NCI-H1436 (cell line): ENCODE data around the gene ISM2.

Experiments
- DNase-seq: peaks from one replicate; lab custom pipeline; 2025; lab: John Stamatoyannopoulos, UW

ISM2 gene

DNA sequence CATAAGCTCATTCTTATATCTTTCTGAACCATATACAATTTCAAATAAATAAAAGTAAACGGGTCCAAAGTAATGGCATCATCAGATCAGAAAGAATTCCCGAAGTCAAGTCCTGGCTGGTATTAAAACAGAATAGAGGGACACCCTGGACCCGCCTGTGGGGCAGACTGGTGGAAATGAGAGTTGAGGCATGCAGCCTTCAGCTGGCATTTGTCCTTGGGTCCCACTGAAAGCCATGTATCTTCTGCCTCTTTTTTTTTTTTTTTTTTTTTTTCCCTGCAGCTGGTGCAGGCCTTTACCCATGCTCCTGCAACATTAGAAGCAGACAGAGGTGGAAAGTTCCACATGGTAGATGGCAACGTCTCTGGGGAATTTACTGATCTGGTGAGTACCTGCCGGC lies 30.8 kb downstream of the ISM2 start:
- DNase-seq: no peak

DNA sequence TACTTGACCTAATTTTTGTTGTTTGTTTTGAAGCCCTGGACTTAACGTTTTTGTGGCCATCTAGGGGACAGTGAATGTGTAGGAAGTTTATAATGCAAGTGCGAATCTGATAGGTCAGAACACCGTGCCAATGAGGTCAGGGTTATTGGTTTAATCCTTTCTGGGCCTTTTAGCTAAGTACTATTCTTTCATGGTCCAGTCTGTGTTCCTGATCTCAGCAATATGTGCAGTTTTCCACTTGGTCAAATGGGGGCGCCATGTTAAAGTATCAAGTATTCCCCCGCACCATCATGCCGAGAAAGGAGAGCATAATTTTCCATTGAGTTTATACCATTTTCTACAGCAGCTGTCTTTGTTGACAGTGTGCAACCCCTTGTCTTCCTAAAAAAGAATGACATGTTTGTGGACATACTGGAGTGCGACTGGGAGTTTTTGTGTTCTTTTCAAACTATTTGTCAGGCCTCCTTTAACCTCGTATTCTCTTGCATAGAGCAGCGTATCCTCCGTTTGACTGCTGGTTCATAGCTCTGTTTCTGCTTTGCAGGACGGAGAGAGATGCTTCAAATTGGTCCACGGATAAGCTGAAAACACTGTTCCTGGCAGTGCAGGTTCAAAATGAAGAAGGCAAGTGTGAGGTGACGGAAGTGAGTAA lies 39.4 kb downstream of the ISM2 start:
- DNase-seq: peak; percentile 42

DNA sequence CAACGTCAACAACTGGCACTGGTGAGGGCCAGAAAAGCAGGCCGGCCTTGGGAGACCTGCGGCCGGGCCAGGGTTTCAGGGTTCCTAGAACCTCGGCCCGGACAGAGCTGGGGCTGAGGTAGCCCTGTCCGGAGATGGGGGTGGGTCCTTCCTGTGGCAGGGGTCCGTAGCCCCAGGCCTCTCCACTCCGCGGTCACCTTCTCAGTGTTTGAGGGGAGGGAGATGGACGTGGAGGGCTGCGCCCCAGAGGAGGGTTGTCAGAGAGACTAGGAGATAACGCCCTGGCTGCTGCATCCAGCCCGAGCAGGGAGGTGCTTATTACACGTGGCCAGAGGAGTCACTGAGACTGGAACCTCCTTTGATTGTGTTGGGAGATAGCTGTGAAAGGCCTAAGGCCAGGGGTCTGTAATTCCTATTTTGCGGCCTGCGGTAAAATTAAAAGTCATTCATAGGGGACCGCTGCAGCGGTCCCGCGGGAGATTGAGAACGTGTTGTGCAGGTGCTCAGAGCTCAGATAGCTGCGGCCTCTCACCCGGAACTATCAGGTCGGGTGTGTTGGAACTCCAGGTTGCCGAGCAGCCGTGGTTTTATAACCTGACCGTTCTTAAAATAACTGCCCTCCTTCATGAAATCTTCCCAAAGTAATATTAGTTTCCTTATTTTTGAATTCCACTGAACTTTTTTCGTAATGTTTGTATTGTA lies 40.2 kb downstream of the ISM2 start:
- DNase-seq: peak; percentile 20

DNA sequence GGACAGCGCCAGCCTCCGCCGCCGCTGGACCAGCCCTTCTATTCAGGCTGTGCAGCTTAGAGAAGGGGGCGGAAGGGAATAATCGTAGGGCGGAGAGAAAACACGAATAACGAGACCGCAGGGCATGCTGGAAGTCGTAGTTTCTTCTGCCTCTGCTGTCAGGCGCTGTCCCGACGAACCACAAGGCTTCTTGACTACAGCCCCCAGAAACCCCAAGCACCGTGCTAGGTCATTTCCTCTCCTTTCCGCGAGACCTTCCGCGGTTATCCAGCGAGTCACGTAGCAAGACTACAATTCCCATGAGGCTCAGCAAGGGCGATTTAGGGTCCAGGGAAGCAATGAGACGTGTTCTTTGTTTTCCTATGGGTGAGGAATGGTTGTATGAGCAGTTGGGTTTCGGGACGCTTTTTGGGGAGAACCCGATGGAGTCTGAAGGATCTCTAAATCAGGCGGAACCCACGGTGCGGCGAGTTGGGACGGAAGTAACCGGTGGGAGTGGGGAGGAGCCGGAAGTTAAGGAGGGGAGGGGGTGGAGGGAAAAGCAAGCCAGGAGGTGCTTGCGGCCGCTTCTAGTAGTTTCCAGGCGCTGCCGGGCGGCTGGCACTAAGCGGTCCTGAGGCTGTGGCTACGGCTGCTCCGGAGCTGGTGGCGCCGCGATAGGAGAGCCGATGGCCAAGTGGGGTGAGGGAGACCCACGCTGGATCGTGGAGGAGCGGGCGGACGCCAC lies 40.9 kb downstream of the ISM2 start, which contains the start of the genes AHSA1 and VIPAS39:
Gene AHSA1 (plus strand): TSS at position 572 of the 727 bp plus-strand sequence. CDS start 97 bp downstream, at position 669.
Gene VIPAS39 (minus strand): TSS at position 80 of the 727 bp plus-strand sequence. CDS start 3,499 bp downstream, outside the sequence.
- DNase-seq: peak; percentile 97

DNA sequence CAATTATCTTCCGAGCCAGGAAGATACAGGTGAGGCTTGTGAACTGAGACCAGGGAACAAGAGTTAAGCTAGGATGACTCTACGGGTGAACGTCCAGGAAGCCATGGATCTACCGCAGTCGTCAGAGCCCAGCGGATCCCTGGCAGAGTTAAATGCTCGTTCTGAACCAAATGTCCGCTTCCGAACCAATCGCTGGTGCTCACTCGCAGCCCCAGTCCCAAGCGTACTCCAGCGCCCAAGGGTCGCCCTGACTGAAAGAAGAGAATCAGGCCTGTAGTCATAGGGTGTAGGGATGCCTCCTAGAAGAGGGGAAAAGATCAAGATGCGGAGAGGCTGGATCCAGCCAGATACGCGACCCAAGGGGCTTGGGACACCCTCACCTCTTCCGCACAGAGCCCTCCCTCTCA lies 41.5 kb downstream of the ISM2 start:
- DNase-seq: no peak

DNA sequence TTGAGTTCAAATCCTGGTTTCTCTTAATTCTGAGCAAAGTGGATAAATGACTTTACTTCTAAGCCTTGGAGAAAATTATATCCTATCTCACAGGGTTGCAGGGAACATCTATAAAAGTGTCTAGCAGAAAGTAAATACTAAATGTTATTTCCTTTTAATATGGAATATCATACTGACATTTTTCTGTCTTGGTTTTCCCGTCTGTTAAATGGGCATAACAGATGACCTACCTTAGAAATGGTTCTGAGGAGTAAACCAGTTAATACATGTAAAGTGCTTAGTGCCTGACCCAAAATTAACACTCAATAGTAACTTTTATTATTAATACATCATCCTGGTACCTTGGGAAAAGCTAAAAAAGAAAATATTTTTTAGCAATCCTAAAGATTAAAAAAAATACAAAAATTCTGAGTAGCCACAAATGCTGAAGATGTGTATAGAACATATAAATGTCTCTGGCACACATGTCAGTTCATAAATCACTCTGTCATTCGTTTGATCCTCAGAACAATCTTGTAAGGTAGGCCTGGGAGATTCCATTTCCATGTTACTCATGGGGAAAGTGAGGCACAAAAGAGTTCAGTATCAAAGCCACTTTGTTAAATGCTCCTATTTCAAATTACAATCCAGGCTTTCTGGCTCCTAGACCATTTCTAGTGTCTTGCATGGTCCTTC lies 42.5 kb downstream of the ISM2 start:
- DNase-seq: no peak

DNA sequence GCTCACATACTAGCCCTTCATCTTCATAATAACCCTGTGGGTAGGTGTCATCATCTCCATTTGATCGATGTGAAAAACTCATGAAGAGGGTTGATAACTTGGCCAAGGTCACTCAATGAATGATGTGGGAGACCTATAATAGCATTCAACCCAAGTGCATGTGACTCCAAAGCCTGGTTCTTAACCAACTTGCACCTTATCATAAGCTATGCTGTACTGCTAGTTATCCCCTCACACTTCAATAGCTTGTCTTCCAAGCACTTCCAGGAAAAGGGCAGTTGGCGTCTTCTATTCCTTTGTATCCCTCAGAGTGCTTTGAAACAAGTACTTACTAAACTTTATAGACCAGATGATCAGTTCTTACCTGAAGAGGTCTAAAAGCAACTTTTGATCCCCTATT lies 56.4 kb downstream of the ISM2 start:
- no peak for DNase-seq

DNA sequence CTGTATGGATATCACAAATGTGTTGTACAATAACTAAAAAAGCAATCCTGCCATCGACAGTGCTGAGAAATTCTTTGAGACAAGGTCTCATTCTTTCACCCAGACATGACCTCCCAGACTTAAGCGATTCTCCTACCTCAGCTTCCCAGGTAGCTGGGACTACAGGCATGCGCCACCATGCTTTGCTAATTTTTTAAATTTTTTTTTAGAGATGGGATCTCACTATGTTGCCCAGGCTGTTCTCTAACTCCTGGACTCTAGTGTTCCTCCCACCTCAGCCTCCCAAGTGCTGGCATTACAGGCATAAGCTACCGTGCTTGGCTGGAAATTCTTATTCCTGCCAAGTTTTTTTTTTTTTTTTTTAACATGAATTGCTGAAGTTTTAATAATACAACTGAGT lies 58.8 kb downstream of the ISM2 start:
- no peak for DNase-seq

DNA sequence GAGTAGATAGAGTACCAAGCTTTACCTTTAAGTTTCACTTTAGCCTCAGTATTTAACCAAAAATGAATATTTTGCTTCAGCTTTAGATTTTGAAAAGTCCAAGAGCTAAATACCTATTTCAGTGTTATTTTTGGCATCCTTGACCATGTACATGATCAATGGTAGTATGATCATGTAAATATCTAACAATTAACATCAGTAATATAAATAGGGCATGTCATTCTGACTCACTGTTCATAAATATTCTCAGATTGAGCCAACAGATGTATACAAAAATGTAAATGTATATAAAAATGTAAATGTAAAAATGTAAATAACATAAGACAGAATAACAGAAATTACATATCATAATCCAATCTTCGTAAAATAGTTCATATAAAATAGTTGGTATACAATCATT lies 60.0 kb downstream of the ISM2 start:
- no peak for DNase-seq

DNA sequence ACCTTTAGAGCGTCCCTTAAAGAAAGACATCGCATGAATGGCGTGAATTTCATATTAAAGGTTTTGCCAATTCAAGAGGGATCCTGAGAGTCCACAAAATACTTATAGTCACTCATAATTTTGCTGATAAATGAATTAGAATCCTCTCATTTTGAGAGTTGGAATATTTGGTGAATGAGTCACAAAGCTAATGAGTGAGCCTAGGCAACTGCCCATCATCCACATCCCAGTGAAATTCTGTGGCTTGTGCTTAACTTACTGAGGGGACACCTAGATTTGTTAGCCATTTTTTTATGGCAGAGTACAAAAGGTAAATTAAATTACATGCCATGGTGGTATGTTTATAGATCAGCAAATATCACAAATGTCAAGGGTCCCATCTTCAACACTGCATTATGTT lies 62.6 kb downstream of the ISM2 start:
- DNase-seq: no peak

DNA sequence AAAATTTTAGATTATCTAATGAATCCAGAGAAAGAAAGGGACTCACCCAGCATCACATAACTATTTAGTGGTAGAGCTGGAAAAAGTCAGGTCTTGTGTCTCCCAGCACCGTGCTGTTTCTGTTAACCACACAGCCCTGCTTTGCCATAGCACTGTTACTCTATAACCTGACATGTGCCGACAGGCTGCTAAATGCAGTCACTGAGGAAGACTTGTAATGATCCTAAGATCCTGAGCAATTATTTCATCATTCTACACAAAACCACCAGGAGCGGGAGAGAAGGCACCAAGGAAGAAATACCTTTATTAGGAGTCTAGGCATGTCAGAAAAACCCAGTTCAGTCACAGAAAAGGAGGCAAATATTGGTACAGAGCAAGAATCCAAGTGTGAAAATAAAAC lies 72.2 kb downstream of the ISM2 start:
- no peak for DNase-seq

DNA sequence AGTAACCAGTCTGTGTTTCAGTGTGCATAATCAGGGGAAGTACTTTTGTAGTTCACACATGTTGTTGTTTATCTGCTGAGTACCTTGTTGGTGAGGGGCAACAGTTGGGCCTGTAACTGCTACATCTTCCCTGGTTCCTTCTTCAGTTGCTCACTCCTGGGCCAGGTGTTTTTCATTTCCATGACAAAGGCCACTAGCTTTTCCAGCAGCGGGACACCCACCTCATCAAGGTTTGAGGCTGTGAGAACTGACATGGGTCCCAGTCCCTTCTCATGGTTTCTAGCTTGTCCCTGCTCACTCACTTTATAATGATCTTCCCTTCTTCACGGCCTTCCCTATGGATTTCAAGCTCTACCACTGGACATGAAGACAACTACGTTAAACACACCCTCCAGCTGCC lies 73.8 kb downstream of the ISM2 start:
- DNase-seq: no peak
